ENCODE data around the gene HINT3. TPM values are rescaled to one million over a fixed set of nuclear protein-coding genes. Genes with fewer than 3 reads are reported as not detected.

HINT3 gene
- total RNA-seq, 1 experiment from 2014 or later = 11.7 TPM

DNA sequence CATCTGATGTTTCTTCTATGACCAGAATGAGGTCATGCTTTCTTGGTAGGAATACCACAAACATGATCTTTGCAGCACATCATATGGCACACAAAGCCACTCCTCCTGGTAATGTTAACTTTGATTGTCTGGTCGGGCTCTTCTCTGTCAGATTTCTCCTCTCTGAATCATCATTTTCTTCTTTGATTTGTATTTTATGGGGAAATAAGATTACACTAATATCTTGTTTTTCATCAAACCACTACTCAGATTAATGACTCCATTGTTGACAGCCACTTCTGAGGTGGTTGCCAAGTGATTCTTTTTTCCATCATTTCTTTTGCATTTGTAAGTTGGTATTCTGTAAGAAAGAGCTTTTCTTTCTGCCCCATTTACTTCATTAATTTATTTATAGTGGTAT is 59.3 kb downstream of the HINT3 start:
- H3K27ac ChIP-seq (ENCODE audit: insufficient read length, low read depth, low read length) = no peak overlapping the region
- no peak overlapping the region for H3T11ph ChIP-seq (ENCODE audit: low read length)
- no peak overlapping the region for H3K9ac ChIP-seq (ENCODE audit: extremely low read depth, insufficient read length, low read length)
- H3K18ac ChIP-seq (ENCODE audit: insufficient read length, low read depth, low read length) = no peak overlapping the region
- no peak overlapping the region for H3K27ac Mint-ChIP-seq
- no peak overlapping the region for H3K56ac ChIP-seq (ENCODE audit: insufficient read length, low read depth, low read length)
- H2BK120ac ChIP-seq (ENCODE audit: low read depth, low read length, poor library complexity, severe bottlenecking) = no peak overlapping the region
- peaks cover 1% of the 10 kb centered on the region for H4K20me1 ChIP-seq (ENCODE audit: control insufficient read depth, insufficient read depth, insufficient read length)
- no peaks in the 10 kb centered on the region for H3K9me3 Mint-ChIP-seq
- DNase-seq = no peak
- TF ChIP-seq, protein P1, sequence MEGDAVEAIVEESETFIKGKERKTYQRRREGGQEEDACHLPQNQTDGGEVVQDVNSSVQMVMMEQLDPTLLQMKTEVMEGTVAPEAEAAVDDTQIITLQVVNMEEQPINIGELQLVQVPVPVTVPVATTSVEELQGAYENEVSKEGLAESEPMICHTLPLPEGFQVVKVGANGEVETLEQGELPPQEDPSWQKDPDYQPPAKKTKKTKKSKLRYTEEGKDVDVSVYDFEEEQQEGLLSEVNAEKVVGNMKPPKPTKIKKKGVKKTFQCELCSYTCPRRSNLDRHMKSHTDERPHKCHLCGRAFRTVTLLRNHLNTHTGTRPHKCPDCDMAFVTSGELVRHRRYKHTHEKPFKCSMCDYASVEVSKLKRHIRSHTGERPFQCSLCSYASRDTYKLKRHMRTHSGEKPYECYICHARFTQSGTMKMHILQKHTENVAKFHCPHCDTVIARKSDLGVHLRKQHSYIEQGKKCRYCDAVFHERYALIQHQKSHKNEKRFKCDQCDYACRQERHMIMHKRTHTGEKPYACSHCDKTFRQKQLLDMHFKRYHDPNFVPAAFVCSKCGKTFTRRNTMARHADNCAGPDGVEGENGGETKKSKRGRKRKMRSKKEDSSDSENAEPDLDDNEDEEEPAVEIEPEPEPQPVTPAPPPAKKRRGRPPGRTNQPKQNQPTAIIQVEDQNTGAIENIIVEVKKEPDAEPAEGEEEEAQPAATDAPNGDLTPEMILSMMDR (conservative IDR thresholded peaks at IDR 0.05) = no peak
- H2BK5ac ChIP-seq (ENCODE audit: insufficient read length, low read length) = no peak overlapping the region
- no peak overlapping the region for H2AK5ac ChIP-seq (ENCODE audit: insufficient read length, low read length)
- H3K27me3 ChIP-seq (ENCODE audit: insufficient read depth, low read length) = no peaks in the 10 kb centered on the region
- WGBS (ENCODE audit: extremely low coverage, insufficient read length, low lambda C conversion rate) = no CpG with 5 or more reads among the region's 1 CpG
- no peaks in the 10 kb centered on the region for H3K9me3 ChIP-seq (ENCODE audit: control insufficient read depth, low read depth, low read length)
- H3K14ac ChIP-seq (ENCODE audit: insufficient read depth, low read length) = no peak overlapping the region
- no peak overlapping the region for H2BK20ac ChIP-seq (ENCODE audit: low read depth, low read length, poor library complexity, severe bottlenecking)
- H3K4me3 Mint-ChIP-seq = no peak overlapping the region
- H3K27me3 Mint-ChIP-seq (ENCODE audit: low read depth) = no peaks in the 10 kb centered on the region
- H3K79me1 ChIP-seq (ENCODE audit: insufficient read depth, low read depth, low read length, poor library complexity, severe bottlenecking) = no peaks in the 10 kb centered on the region
- no peak overlapping the region for H4K91ac ChIP-seq (ENCODE audit: insufficient read length, low read depth, low read length)
- H3K4me2 ChIP-seq (ENCODE audit: insufficient read depth, insufficient read length, low read length) = no peak overlapping the region
- H3K79me2 ChIP-seq (ENCODE audit: insufficient read depth, low read length) = no peaks in the 10 kb centered on the region
- no peaks in the 10 kb centered on the region for H3K4me1 Mint-ChIP-seq
- no peak overlapping the region for H2BK12ac ChIP-seq (ENCODE audit: insufficient read length, low read depth, low read length)
- H2BK15ac ChIP-seq (ENCODE audit: low read depth, low read length) = no peak overlapping the region
- no peaks in the 10 kb centered on the region for H3K23me2 ChIP-seq (ENCODE audit: insufficient read length, low read depth, low read length, poor library complexity, severe bottlenecking)
- H2AFZ ChIP-seq (ENCODE audit: low read length) = no peak overlapping the region
- no peak overlapping the region for H4K8ac ChIP-seq (replicated peaks; ENCODE audit: insufficient read length, low read depth, low read length)
- H3K23ac ChIP-seq (ENCODE audit: insufficient read length, low read depth, low read length) = no peak overlapping the region
- peaks cover 16 to 72% (median 70%) of the 10 kb centered on the region in 3 experiments; a peak in 6 of 7 replicates for H3K36me3 Mint-ChIP-seq (ENCODE audit: insufficient read depth in 1 of 3, low read depth in 3 of 3)
- no peak overlapping the region for H4K5ac ChIP-seq (ENCODE audit: insufficient read length, low read depth, low read length)
- no peak overlapping the region for H3K4ac ChIP-seq (ENCODE audit: low read depth, low read length)
- no peaks in the 10 kb centered on the region for H3K4me1 ChIP-seq (ENCODE audit: insufficient read depth, low read length)

Data from H9 (cell line).